Measurements from ENCODE around the gene CLASP2.
A peak's percentile ranks its signal among the peaks of the same experiment; 100 is the strongest.

The CLASP2 gene

DNA sequence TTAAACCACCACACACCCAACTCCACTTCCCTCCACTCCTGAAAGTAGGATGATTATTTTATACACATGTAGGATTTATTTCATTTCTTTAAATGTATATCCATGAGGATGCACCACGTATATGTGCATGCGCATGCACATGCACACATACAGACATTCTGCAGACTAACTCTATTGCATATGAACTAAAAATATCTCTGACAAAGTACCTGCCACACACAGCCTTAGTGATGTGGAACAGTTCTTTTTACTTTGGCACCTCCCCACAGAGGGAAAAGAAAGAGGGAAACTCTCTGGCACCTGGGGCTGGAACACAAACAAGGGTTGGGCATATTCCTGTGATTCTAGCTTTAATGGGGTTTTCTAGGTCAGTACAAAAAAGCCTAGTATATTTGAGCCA is 138.2 kb downstream of the CLASP2 start:
- CTCF ChIA-PET = interaction anchor here (1.4 kb wide), 1 partner anchor 18 kb away, joined by 4 read pairs; no protein-coding TSS in a partner anchor
- no peak for DNase-seq (ENCODE audit: extremely low spot score)
- POLR2A ChIA-PET = no interaction called here
- TF ChIP-seq, protein P1, sequence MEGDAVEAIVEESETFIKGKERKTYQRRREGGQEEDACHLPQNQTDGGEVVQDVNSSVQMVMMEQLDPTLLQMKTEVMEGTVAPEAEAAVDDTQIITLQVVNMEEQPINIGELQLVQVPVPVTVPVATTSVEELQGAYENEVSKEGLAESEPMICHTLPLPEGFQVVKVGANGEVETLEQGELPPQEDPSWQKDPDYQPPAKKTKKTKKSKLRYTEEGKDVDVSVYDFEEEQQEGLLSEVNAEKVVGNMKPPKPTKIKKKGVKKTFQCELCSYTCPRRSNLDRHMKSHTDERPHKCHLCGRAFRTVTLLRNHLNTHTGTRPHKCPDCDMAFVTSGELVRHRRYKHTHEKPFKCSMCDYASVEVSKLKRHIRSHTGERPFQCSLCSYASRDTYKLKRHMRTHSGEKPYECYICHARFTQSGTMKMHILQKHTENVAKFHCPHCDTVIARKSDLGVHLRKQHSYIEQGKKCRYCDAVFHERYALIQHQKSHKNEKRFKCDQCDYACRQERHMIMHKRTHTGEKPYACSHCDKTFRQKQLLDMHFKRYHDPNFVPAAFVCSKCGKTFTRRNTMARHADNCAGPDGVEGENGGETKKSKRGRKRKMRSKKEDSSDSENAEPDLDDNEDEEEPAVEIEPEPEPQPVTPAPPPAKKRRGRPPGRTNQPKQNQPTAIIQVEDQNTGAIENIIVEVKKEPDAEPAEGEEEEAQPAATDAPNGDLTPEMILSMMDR (IDR thresholded peaks at IDR 0.05; ENCODE audit: control extremely low read depth, extremely low read depth, low read depth, missing control alignments) = no peak

DNA sequence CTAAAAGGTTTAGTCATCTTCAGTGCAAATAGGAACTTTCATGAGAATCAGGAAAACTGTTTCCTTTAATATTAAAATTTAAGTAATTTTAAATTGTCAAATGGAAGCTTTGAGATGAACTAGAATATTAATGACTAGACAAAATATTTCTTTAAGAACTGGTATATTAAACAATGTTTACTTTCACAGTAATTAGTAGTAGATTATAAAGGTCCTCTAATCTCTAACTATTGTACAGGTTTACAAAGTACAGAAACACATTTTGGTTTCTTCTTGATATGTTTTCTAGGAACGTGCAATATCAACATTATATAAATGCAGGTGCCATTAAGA is 138.9 kb downstream of the CLASP2 start:
- ChIA-PET CTCF (interaction anchor here (1.4 kb wide), 1 partner anchor 17 kb away, joined by 4 read pairs; no protein-coding TSS in a partner anchor), POLR2A (no interaction called here)
- no peak for DNase-seq (ENCODE audit: extremely low spot score)
- TF ChIP-seq, protein P1 (IDR thresholded peaks at IDR 0.05; ENCODE audit: control extremely low read depth, extremely low read depth, low read depth, missing control alignments) = no peak

DNA sequence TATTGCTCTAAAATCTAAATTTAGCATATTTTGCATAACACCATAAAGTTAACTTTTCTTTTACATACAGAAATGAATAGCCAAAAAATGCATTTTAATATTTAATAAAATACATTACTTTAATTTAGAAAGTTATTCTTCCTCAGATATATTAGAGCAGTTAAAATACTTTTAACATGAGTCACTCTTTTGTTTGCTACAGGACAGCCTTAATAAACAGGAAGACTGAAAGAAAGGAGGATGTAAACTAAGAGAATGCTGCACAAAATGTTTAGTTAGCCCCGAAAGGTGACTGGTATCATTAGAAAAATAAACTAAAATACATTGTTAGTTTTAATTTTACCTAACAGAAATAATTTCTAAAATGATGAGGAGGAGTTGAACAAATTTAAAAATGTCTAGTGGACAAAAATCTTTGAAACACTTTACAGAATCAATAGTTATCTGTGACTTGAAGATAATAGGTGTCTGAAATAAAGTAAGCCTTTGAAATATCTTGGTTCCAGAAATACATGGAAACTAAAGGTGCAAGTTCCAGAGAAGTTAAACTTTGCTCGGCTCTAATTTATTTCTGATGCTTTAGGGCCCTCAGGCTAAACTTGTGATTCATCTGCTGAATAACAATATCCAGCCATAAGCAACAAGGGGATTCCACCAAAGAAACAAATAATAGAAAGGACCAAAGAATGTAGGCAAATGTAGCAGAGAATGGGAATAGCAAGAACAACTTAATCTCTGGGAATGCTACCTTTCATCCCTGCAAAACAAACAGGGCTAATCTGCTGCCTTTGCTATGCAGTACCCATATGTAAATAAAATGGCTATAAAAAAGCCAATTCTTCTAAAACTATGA is 139.5 kb downstream of the CLASP2 start:
- ChIA-PET CTCF (interaction anchor here (1.4 kb wide), 1 partner anchor 16 kb away, joined by 4 read pairs; no protein-coding TSS in a partner anchor), POLR2A (no interaction called here)
- no peak for DNase-seq (ENCODE audit: extremely low spot score)
- TF ChIP-seq, protein P1 (IDR thresholded peaks at IDR 0.05; ENCODE audit: control extremely low read depth, extremely low read depth, low read depth, missing control alignments) = no peak

DNA sequence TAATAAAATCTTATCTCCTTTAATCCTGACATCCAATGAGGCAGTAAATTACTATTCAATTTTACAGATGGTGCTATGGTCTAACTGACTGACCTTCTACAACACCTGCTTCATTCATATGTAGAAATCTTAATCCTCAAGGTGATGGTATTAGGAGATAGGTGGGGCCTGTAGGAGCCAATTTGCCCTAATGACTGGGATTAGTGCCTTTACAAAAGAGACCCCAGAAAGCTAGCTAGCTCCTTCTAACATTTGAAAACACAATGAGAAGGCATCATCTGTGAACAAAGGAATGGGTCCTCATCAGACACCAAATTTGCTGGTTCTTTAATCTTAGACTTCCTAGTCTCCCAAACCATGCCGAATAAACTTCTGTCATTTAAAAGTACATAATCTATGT is 140.5 kb downstream of the CLASP2 start:
- POLR2A ChIA-PET = no interaction called here
- TF ChIP-seq, protein P1 (IDR thresholded peaks at IDR 0.05; ENCODE audit: control extremely low read depth, extremely low read depth, low read depth, missing control alignments) = no peak
- CTCF ChIA-PET = no interaction called here
- DNase-seq (ENCODE audit: extremely low spot score) = no peak

DNA sequence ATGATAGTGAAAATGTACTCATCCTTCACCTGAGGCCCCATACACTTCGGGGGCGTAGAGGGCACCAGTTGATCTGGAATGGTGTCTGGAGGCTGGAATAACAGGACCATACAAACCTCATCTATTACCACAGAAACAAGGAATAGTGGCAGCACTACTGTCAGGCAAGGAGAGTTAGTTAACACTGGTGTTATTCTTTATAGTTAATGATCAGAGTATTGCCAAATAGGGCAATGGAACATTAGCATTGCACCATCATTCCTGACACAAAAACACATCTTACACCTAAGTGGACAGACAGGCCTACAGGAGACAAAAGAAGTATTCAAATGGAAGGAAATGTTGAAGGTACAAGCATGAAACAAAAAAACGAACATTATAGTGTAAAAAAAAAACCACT is 140.9 kb downstream of the CLASP2 start:
- ChIA-PET CTCF (no interaction called here), POLR2A (no interaction called here)
- TF ChIP-seq, protein P1 (IDR thresholded peaks at IDR 0.05; ENCODE audit: control extremely low read depth, extremely low read depth, low read depth, missing control alignments) = no peak
- DNase-seq (ENCODE audit: extremely low spot score) = no peak

DNA sequence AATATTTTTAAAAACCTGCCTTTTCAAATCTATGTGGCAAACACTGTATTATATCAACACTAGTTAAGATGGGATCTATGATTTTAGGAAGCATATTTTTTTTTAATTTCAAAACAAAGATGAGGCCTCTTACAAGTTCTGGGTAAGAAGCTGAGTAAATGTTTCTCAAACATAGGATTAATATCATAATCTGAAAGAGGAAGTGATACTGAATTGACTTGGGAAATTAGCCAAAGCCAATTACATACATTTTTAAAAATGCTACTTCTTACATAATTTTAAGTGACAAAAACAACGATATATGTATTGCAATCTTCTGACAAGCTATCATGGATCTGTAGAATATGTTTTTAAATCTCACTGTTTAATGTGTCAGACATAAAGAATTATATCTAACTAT is 142.7 kb downstream of the CLASP2 start:
- DNase-seq (ENCODE audit: extremely low spot score) = peak; percentile 6
- CTCF ChIA-PET = interaction anchor here (0.7 to 1.8 kb wide), 2 partner anchors 11 to 13 kb away, joined by 3 to 5 read pairs; no protein-coding TSS in a partner anchor
- POLR2A ChIA-PET = no interaction called here
- TF ChIP-seq, protein P1 (IDR thresholded peaks at IDR 0.05; ENCODE audit: control extremely low read depth, extremely low read depth, low read depth, missing control alignments) = no peak
